Caki2 (cell line): ENCODE measurements around the gene HACD3. TPM values are rescaled to one million over a fixed set of nuclear protein-coding genes. Genes with fewer than 3 reads are reported as not detected.
"Not testable (repeated sequence)": the region's sequence is repeated elsewhere in the genome, so short reads cannot be mapped to it uniquely, and the experiment has no call there.

Experiments used
- DNase-seq: peaks from one replicate; pipeline ENCODE4 v3.0.0-alpha.2; 2015; ENCODE audit warnings: low read depth
- in situ Hi-C: cut with HindIII; loops from 2 replicates; pipeline ENCODE4 v1.10.0; 2016; ENCODE audit warnings: low sequenced_read_pairs, low pct_unique_long_range_greater_than_20kb, mixed read lengths
- total RNA-seq: library from RNA; depleted of rRNA; stranded (reverse); fragments of >200 nt; shearing (Covaris generic); gene quantifications from 2 replicates; pipeline ENCODE4 v1.2.3, GENCODE V29; 2014; ENCODE audit warnings: low replicate concordance

Gene HACD3
- total RNA-seq, 1 experiment from 2014 or later, result 122 TPM

- in situ Hi-C loops, result no loop called here
- DNase-seq, result no peak
These were observed 10.1 kb downstream of the HACD3 start for GRCh38 chr15:65540314-65540713.

- DNase-seq, result no peak
- in situ Hi-C loops, result no loop called here
These were observed 11.1 kb downstream of the HACD3 start for GRCh38 chr15:65541231-65541820.

DNA sequence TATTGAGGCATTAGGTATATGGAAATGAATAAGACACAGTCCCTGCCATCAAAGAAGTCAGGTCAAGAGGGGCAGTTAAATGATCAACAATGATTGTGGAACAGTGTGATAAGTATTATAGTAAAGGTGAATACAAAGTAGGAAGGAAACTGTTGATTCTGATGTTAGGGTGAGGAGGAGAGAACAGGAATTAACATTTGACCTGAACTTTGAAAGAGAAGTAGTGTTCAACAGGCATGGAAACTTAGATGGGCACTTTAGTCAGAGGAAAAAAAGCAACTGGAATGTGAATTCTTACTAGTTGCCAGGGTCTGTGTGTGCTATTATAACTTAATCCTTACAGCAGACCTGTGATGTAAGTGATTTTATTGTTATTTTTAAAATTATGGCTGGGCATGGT is 17.6 kb downstream of the HACD3 start:
- in situ Hi-C loops, result no loop called here
- DNase-seq, result no peak

- in situ Hi-C loops, DNase-seq: not testable (repeated sequence)
These were observed 19.0 kb downstream of the HACD3 start for GRCh38 chr15:65549288-65549687.

- in situ Hi-C loops, result no loop called here
- DNase-seq, result no peak
These were observed 20.4 kb downstream of the HACD3 start for GRCh38 chr15:65550681-65551098.

- DNase-seq, result no peak
- in situ Hi-C loops, result no loop called here
These were observed 20.9 kb downstream of the HACD3 start for GRCh38 chr15:65551183-65551582.

- in situ Hi-C loops, DNase-seq: not testable (repeated sequence)
These were observed 22.6 kb downstream of the HACD3 start for GRCh38 chr15:65552851-65553250.

DNA sequence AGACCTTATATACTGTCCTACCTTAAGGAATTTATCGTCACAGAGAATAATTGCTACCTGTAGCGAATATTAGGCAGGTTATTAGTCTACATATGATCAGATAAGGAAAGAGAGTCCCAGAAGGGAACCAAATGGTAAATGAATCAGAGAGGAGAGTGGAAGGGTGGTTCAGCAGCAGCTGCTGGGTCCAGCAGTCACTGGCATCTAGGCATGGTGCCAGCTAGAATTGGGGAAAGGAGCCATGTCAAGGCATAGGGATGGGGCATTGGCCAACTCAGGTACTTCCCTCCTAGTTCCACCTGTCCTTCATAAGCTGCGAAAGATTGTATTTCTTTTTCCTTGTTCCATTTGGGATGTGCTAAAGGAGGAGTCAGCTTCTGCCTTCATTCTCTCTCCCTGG is 23.4 kb downstream of the HACD3 start:
- in situ Hi-C loops, result no loop called here
- DNase-seq, result no peak

DNA sequence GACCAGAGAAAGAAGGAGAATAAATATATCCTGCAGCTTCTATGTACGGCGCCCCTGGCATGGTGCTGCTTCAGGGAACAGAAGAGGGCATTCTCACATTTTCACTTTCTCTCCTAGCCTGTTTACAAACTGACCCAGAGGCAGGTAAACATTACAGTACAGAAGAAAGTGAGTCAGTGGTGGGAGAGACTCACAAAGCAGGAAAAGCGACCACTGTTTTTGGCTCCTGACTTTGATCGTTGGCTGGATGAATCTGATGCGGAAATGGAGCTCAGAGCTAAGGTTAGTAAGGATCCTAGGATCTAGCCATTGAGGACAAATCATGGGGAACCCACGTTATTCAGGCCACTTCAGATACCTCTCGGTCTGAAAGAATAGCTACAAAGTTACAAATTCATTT is 26.4 kb downstream of the HACD3 start:
- no peak for DNase-seq
- in situ Hi-C loops, result no loop called here

DNA sequence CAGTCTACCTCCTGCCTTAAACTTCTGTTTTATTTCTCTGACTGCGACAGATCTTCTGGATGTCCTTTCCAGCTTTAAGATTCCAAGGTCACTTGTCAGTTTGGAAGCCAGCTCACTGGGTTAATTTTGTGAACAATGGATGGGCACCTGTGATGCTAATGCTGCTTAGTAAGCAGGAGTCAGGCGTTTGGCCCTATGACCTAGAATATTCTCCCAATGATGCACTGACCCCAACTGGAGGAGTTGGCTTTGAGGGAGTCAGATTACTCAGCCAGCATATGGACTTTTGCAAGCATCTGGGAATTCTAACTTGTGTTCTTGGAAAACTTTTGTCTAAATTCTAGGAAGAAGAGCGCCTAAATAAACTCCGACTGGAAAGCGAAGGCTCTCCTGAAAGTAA is 28.1 kb downstream of the HACD3 start:
- in situ Hi-C loops, result no loop called here
- DNase-seq, result no peak

GRCh38 chr15:65558997-65559760 is 28.9 kb downstream of the HACD3 start:
- in situ Hi-C loops, result no loop called here

DNA sequence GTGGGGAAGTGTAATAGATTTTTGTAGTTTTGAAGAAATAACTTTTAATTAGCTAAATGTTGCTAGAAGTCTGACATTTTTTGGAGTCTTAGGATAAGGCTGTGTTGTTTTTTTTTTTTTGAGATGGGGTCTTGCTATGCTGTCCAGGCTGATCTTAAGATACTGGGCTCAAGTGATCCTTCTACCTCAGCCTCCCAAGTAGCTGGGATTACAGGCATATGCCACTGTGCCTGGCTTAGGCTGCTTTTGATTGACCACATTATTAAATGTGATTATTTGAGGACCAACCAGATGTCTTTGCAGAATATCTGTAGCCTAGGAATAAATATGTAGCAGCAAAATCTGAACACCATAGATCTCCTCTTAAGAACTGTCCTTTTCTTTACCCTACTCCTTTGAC is 29.7 kb downstream of the HACD3 start:
- no peak for DNase-seq
- in situ Hi-C loops, result no loop called here

More at GRCh38 chr15:65558997-65559760, 28.9 kb downstream of the HACD3 start:
- no peak for DNase-seq

- DNase-seq, result no peak
- in situ Hi-C loops, result no loop called here
These were observed 31.7 kb downstream of the HACD3 start for GRCh38 chr15:65561934-65562333.

DNA sequence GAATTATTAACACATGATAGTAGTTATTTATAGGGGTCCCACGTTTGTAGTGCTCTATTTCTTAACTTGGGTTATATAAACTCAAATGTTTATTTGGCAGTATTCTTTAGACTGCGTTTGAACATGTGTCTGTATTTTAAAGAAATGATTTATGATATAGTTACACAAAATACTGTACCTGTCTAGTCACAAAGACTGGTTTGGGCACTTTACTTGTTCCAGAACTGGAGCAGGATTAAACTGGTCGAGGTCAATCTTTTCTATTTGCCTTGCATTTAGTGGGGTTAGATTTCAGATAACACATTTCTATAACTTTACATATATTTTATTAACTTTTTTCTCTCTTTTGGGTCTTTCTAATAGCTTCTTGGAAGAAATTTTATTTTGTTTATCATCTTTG is 39.5 kb downstream of the HACD3 start:
- in situ Hi-C loops, result no loop called here

GRCh38 chr15:65571971-65572370 is 41.7 kb downstream of the HACD3 start:
- DNase-seq, result no peak
- in situ Hi-C loops, result no loop called here

More for the DNA sequence above, 39.5 kb downstream of the HACD3 start:
- no peak for DNase-seq

- in situ Hi-C loops, result no loop called here
- peak; percentile 57 for DNase-seq
These were observed 46.4 kb downstream of the HACD3 start for GRCh38 chr15:65576664-65577063.

GRCh38 chr15:65577129-65577996 is 47.1 kb downstream of the HACD3 start:
- in situ Hi-C loops, result no loop called here
- DNase-seq, result peak; percentile 2

DNA sequence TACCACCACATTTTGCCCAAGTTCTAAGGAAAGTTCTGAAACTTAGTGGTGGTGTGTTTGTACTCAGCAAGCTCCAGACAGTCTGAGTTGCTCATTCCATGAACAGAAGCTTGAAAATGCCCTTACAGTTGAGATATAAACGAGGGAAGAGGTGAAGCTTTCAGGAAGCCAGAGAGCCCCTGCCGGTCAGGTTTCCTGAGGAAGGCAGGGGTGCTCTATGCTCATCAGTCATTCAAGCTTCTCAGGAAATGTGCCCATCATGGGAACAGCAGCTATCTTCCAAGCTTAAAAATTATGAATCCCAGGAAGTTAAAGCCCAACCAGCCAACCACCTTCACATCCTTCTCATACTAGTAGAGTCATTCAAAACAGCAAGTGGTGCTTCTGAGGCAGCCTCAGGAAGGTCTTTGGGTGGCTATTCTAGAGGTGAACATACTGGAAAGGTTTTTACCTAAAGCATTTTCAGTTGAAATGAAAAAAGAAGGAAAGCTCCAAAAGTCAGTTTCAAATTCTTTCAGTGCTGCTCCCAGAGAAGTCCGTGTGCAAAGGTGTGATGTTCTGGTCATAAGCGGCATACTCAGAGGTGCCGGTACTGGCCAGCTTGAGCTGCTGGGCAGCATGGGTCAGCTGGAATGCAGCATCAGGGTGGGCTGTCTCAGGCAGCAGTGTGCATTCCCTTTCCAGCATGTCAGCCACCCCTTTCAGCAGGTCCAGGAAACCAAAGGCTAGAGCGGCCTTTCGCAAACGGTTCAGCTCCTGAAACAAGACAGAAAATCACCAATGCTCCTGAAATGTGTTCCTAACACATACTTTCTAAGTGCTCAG is 48.9 kb downstream of the HACD3 start:
- no peak for DNase-seq
- in situ Hi-C loops, result no loop called here
